ENCODE data around the gene SPP2. TPM values are rescaled to one million over a fixed set of nuclear protein-coding genes. Genes with fewer than 3 reads are reported as not detected.

Gene SPP2
- total and polyA plus RNA-seq, 2 of the 8 experiments (the other 6 are each of a cell fraction or from before 2014, with no cell fraction given): not detected

- H3K27me3 ChIP-seq (replicated peaks in 1 of 4; ENCODE audit: control insufficient read depth in 3 of 4, extremely low read depth in 1 of 4, insufficient read depth in 3 of 4, low read length in 3 of 4): no peaks in the 10 kb centered on the region
- H3K36me3 ChIP-seq (ENCODE audit: control insufficient read depth in 2 of 4, insufficient read depth in 4 of 4, low read length in 3 of 4): no peaks in the 10 kb centered on the region
- no peaks in the 10 kb centered on the region for H4K20me1 ChIP-seq (replicated peaks in 1 of 2; ENCODE audit: control insufficient read depth in 1 of 2, insufficient read depth in 2 of 2, low read length in 2 of 2)
- H3K9me3 ChIP-seq (ENCODE audit: insufficient read depth in 2 of 2, low read depth in 1 of 2, low read length in 1 of 2): no peaks in the 10 kb centered on the region
- no peak overlapping the region for H2BK5ac ChIP-seq (ENCODE audit: low read depth, low read length)
- no peak overlapping the region for H4K8ac ChIP-seq (ENCODE audit: extremely low read depth, insufficient read depth, low read length)
- no peaks in the 10 kb centered on the region for H3K79me1 ChIP-seq (ENCODE audit: low read depth, low read length)
- ChIA-PET POLR2A (ENCODE audit: partially characterized antibody) (no interaction called here), CTCF (ENCODE audit: partially characterized antibody) (no interaction called here)
- H2BK12ac ChIP-seq (ENCODE audit: low read depth, low read length): no peak overlapping the region
- no peak overlapping the region for H3K4ac ChIP-seq (replicated peaks; ENCODE audit: insufficient read length, low read depth, low read length)
- no peak overlapping the region for H2BK20ac ChIP-seq (ENCODE audit: low read length)
- WGBS, 2 experiments (ENCODE audit: extremely low coverage in 1 of 2, insufficient coverage in 1 of 2, insufficient read length in 1 of 2, insufficient replicate concordance in 2 of 2, low coverage in 1 of 2, low lambda C conversion rate in 2 of 2, missing lambda C conversion rate in 1 of 2): 89% methylated on average over 15 of the region's 15 CpGs; no CpG with 5 or more reads in 1 of the 2 experiments
- no peak overlapping the region for H3K4me3 ChIP-seq (ENCODE audit: extremely low read depth in 1 of 4, insufficient read depth in 2 of 4, low read depth in 3 of 4, low read length in 4 of 4)
- no peak overlapping the region for H4K5ac ChIP-seq (ENCODE audit: insufficient read length, low read depth, low read length)
- H3K18ac ChIP-seq (ENCODE audit: extremely low read depth, low read length): no peak overlapping the region
- no peak overlapping the region for H3K9ac ChIP-seq (replicated peaks in 1 of 4; ENCODE audit: extremely low read depth in 1 of 4, low read depth in 3 of 4, low read length in 3 of 4)
- H3K4me2 ChIP-seq (ENCODE audit: insufficient read depth in 1 of 2, low read depth in 2 of 2, low read length in 2 of 2): no peak overlapping the region
- no peak overlapping the region for H2BK15ac ChIP-seq (ENCODE audit: low read length)
- FAIRE-seq: no peak
- H3K23me2 ChIP-seq (ENCODE audit: low read depth, low read length): no peaks in the 10 kb centered on the region
- H3K27ac ChIP-seq (ENCODE audit: low read depth, low read length): no peak overlapping the region
- H3K56ac ChIP-seq (replicated peaks; ENCODE audit: insufficient read length, low read depth, low read length): no peak overlapping the region
- no peak overlapping the region for H3K23ac ChIP-seq (ENCODE audit: insufficient read length)
- no peak overlapping the region for H4K91ac ChIP-seq (replicated peaks; ENCODE audit: insufficient read length, low read length)
- H3K4me1 ChIP-seq (replicated peaks in 1 of 4; ENCODE audit: control insufficient read depth in 3 of 4, insufficient read depth in 4 of 4, low read length in 3 of 4): no peaks in the 10 kb centered on the region
- no peak overlapping the region for H3K14ac ChIP-seq (ENCODE audit: insufficient read length)
- no peak overlapping the region for H2BK120ac ChIP-seq (replicated peaks; ENCODE audit: low read depth, low read length)
- H2AK5ac ChIP-seq (ENCODE audit: low read depth, low read length): no peak overlapping the region
- H2AFZ ChIP-seq (ENCODE audit: low read length): no peak overlapping the region
- DNase-seq (ENCODE audit: low read depth in 1 of 2, low spot score in 2 of 2): no peak
- H3K79me2 ChIP-seq (ENCODE audit: control insufficient read depth in 1 of 2, insufficient read depth in 2 of 2, low read length in 2 of 2): no peaks in the 10 kb centered on the region
- TF ChIP-seq USF2 (IDR thresholded peaks at IDR 0.05; ENCODE audit: low read length): no peak
These were observed 31.7 kb downstream of the SPP2 start for GRCh38 chr2:234081970-234082822.

All from H1 (cell line).